Right lobe of liver (tissue), 4 donors: Measurements from ENCODE around the gene PARPBP.

Source experiments
- POLR2A ChIP-seq: fragments of 450-650 bp; IDR thresholded peaks from one replicate; pipeline ENCODE4 v1.6.1; 2017; ENCODE audit warnings: antibody characterized with exemption, mild to moderate bottlenecking
- TF ChIP-seq, protein P1 (sequence below), 4 donors: fragments of 200-600 bp in 3 of 4; fragments of 450-650 bp in 1 of 4; IDR thresholded peaks; one replicate each; pipeline versions ENCODE4 v1.5.1 to v1.8.0; 2016 to 2022; ENCODE audit warnings: antibody characterized with exemption in 4 of 4, mild to moderate bottlenecking in 2 of 4
- donor health status: DM: no; HTN: no; CAD: no.
- donor health status: DM: no; HTN: no; CAD: no.
- donor health status: DM: no; HTN: yes; CAD: no.

DNA sequence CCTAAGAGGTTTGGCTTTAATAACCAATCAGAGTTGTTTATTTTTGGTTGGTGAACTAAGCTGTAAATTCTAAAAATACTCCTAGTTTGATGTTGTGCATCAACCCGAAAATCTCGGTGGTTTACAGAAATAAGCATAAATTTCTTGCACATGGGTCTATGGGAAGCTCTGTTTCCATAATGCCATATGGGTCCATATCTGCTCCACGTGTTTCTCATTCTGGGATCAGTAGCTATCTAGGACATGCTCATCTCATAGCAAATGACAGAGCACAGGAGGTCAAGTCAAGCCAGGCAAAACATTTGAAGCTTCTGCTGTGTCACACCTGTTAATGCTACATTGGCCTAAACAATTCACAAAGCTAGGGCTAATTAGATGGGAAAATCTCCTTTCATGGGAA, 23.1 kb upstream of the PARPBP start:
- TF ChIP-seq, protein P1, sequence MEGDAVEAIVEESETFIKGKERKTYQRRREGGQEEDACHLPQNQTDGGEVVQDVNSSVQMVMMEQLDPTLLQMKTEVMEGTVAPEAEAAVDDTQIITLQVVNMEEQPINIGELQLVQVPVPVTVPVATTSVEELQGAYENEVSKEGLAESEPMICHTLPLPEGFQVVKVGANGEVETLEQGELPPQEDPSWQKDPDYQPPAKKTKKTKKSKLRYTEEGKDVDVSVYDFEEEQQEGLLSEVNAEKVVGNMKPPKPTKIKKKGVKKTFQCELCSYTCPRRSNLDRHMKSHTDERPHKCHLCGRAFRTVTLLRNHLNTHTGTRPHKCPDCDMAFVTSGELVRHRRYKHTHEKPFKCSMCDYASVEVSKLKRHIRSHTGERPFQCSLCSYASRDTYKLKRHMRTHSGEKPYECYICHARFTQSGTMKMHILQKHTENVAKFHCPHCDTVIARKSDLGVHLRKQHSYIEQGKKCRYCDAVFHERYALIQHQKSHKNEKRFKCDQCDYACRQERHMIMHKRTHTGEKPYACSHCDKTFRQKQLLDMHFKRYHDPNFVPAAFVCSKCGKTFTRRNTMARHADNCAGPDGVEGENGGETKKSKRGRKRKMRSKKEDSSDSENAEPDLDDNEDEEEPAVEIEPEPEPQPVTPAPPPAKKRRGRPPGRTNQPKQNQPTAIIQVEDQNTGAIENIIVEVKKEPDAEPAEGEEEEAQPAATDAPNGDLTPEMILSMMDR (IDR thresholded peaks at IDR 0.05), result no peak
- TF ChIP-seq POLR2A, result no peak
